ENCODE data around the gene CCDC198. TPM values are rescaled to one million over a fixed set of nuclear protein-coding genes. Genes with fewer than 3 reads are reported as not detected.

Gene CCDC198
- total RNA-seq: not detected in 2 replicates

GRCh38 chr14:57493467-57494181 is at the start of gene CCDC198:
CCDC198 (minus strand) TSS chr14:57493857; CDS start chr14:57493715, 142 bp downstream.

Other genes with a start within 250 kb of the CCDC198 start
- 27.7 and 45.9 TPM in 2 replicates for gene EXOC5, start 225.0 kb downstream of the CCDC198 start, total RNA-seq
- 11.2 and 17.4 TPM in 2 replicates for gene AP5M1, start 224.9 kb downstream of the CCDC198 start, total RNA-seq
- gene NAA30, start 103.3 kb downstream of the CCDC198 start, total RNA-seq: 11.0 and 12.1 TPM in 2 replicates

Measured in smooth muscle cell of bladder (primary cell).